Measurements from ENCODE around the gene TRIM8. TPM values are rescaled to one million over a fixed set of nuclear protein-coding genes. Genes with fewer than 3 reads are reported as not detected.

Gene TRIM8
- polyA plus RNA-seq, 3 donors, result 39.4 to 183 (median 41.4) TPM

- peak overlapping the region; percentile 37 for H3K9ac ChIP-seq (ENCODE audit: insufficient read depth, low read length, poor library complexity, severe bottlenecking)
- H3K27ac Mint-ChIP-seq, result peak overlapping the region; percentile 88 to 95 (median 94)
- peak overlapping the region in 1 of 3 experiments; percentile 99 for H3K4me3 ChIP-seq (replicated peaks in 1 of 3; ENCODE audit: low read depth in 2 of 3, low read length in 3 of 3)
- H3K27ac ChIP-seq (ENCODE audit: low read depth in 1 of 2, low read length in 2 of 2), result peak overlapping the region; percentile 84 to 99
- peaks cover 55 to 61% of the 10 kb centered on the region in 2 donors for H3K36me3 ChIP-seq (replicated peaks in 1 of 2; ENCODE audit: control insufficient read depth in 1 of 2, insufficient read depth in 2 of 2, low read length in 2 of 2)
- intact Hi-C loops (cut with micrococcal nuclease), result no loop called here
- peak overlapping the region; percentile 58 to 73 for H3K4me3 Mint-ChIP-seq
- no peaks in the 10 kb centered on the region for H3K9me3 Mint-ChIP-seq
- no peaks in the 10 kb centered on the region for H3K9me3 ChIP-seq (replicated peaks in 1 of 2; ENCODE audit: control insufficient read depth in 1 of 2, insufficient read depth in 1 of 2, low read length in 2 of 2)
- H2AFZ ChIP-seq (ENCODE audit: insufficient read depth, low read depth, low read length, poor library complexity, severe bottlenecking), result no peak overlapping the region
- peaks cover 69 to 79% of the 10 kb centered on the region in 2 donors for H3K4me1 ChIP-seq (ENCODE audit: control insufficient read depth in 1 of 2, insufficient read depth in 2 of 2, low read length in 2 of 2)
- no peaks in the 10 kb centered on the region for H3K27me3 ChIP-seq (ENCODE audit: control insufficient read depth in 2 of 2, insufficient read depth in 2 of 2, low read length in 2 of 2)
- no peak for DNase-seq
- H3K36me3 Mint-ChIP-seq, result peaks cover 59 to 88% of the 10 kb centered on the region in 2 donors
- H3K4me2 ChIP-seq (replicated peaks; ENCODE audit: extremely low read depth, low read length, poor library complexity, severe bottlenecking), result peak overlapping the region; percentile 89
- peaks cover 100% of the 10 kb centered on the region for H3K79me2 ChIP-seq (ENCODE audit: insufficient read depth, low read length)
- H3K27me3 Mint-ChIP-seq (ENCODE audit: low read depth in 3 of 3), result peaks cover 0 to 3% (median 0%) of the 10 kb centered on the region in 3 donors
- peaks cover 80% of the 10 kb centered on the region for H3K4me1 Mint-ChIP-seq
- WGBS (ENCODE audit: insufficient coverage), result 89% methylated on average over 9 of the region's 11 CpGs
- TF ChIP-seq CTCF (IDR thresholded peaks at IDR 0.05), result no peak
- H4K20me1 ChIP-seq (ENCODE audit: insufficient read depth, low read length), result peaks cover 100% of the 10 kb centered on the region
These were observed 7.3 kb downstream of the TRIM8 start for GRCh38 chr10:102651455-102652169.

- Mint-ChIP-seq H3K4me3 (peak overlapping the region; percentile 42 to 58), H3K9me3 (no peaks in the 10 kb centered on the region), H3K4me1 (peaks cover 76% of the 10 kb centered on the region), H3K36me3 (peaks cover 65 to 88% of the 10 kb centered on the region in 2 donors), H3K27me3 (ENCODE audit: low read depth in 3 of 3) (peaks cover 0 to 3% (median 0%) of the 10 kb centered on the region in 3 donors), H3K27ac (peak overlapping the region; percentile 88 to 95 (median 94))
- H3K4me3 ChIP-seq (replicated peaks in 1 of 3; ENCODE audit: low read depth in 2 of 3, low read length in 3 of 3), result peak overlapping the region in 1 of 3 experiments; percentile 99
- peaks cover 62 to 69% of the 10 kb centered on the region in 2 donors for H3K36me3 ChIP-seq (replicated peaks in 1 of 2; ENCODE audit: control insufficient read depth in 1 of 2, insufficient read depth in 2 of 2, low read length in 2 of 2)
- no peak for TF ChIP-seq CTCF (IDR thresholded peaks at IDR 0.05)
- peak overlapping the region; percentile 37 for H3K9ac ChIP-seq (ENCODE audit: insufficient read depth, low read length, poor library complexity, severe bottlenecking)
- H3K27ac ChIP-seq (ENCODE audit: low read depth in 1 of 2, low read length in 2 of 2), result peak overlapping the region; percentile 84 to 99
- peaks cover 95% of the 10 kb centered on the region for H3K79me2 ChIP-seq (ENCODE audit: insufficient read depth, low read length)
- WGBS (ENCODE audit: insufficient coverage), result 28% methylated on average over 5 of the region's 12 CpGs
- H4K20me1 ChIP-seq (ENCODE audit: insufficient read depth, low read length), result peaks cover 100% of the 10 kb centered on the region
- H3K4me2 ChIP-seq (replicated peaks; ENCODE audit: extremely low read depth, low read length, poor library complexity, severe bottlenecking), result peak overlapping the region; percentile 89
- H2AFZ ChIP-seq (ENCODE audit: insufficient read depth, low read depth, low read length, poor library complexity, severe bottlenecking), result no peak overlapping the region
- intact Hi-C loops (cut with micrococcal nuclease), result no loop called here
- no peaks in the 10 kb centered on the region for H3K27me3 ChIP-seq (ENCODE audit: control insufficient read depth in 2 of 2, insufficient read depth in 2 of 2, low read length in 2 of 2)
- peak in 2 of 3 donors; percentile 41 to 43 for DNase-seq
- no peaks in the 10 kb centered on the region for H3K9me3 ChIP-seq (replicated peaks in 1 of 2; ENCODE audit: control insufficient read depth in 1 of 2, insufficient read depth in 1 of 2, low read length in 2 of 2)
- peaks cover 66 to 79% of the 10 kb centered on the region in 2 donors for H3K4me1 ChIP-seq (ENCODE audit: control insufficient read depth in 1 of 2, insufficient read depth in 2 of 2, low read length in 2 of 2)
These were observed 8.1 kb downstream of the TRIM8 start for GRCh38 chr10:102652170-102652916.
